Measurements from ENCODE around the gene FLCN. TPM values are rescaled to one million over a fixed set of nuclear protein-coding genes. Genes with fewer than 3 reads are reported as not detected.

Gene FLCN
- total and polyA plus RNA-seq, 2 donors (not counting 3 experiments of a cell fraction or from before 2014, with no cell fraction given) = 38.8 to 68.9 TPM

DNA sequence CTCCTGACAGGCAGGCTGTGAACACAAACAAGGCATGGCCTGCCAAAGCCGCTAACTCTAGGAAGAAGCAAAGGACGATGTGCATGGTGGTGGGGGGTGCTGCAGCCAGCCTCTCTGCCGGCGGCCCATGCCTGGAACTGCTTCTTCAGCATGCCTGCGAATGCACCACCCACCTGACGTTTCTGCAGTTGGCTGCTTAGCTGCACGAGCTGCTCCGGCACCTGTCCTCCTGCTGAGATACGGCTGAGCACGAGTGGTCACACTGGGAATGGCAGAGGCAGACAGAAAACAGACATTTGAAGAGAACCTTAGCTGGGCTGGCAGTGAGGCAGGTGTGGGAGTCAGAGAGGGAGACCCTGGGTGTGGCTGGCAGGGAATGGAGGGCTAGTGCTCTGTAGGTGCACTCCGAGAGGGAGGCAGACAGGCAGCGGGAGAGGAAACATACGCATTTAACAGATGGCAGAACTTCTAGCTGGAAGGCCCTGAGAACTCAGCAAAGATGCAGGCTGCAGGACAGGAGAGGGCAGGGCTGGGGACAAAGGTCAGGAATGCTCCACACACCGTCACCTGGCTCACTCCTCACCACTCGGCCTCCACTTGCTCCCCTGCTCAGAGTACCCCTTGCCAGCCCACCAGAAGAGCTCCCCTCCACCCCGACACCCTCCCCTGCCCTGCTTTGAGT, 5.2 kb downstream of the FLCN start:
- DNase-seq (ENCODE audit: low read depth, low spot score) = no peak
- Histone ChIP-seq H3K79me2 (ENCODE audit: control insufficient read depth, insufficient read depth, low read length) (peaks cover 24% of the 10 kb centered on the region), H2AFZ (ENCODE audit: low read depth, low read length) (no peak overlapping the region), H3K4me1 (ENCODE audit: control insufficient read depth, extremely low read depth, insufficient read depth, low read length) (peaks cover 10% of the 10 kb centered on the region), H3K9ac (replicated peaks; ENCODE audit: extremely low read depth, insufficient read depth, low read length) (no peak overlapping the region), H4K20me1 (replicated peaks; ENCODE audit: control insufficient read depth, extremely low read depth, insufficient read depth, low read length) (no peaks in the 10 kb centered on the region), H3K36me3 (ENCODE audit: control insufficient read depth in 2 of 2, extremely low read depth in 1 of 2, insufficient read depth in 2 of 2, low read length in 2 of 2) (peaks cover 4 to 42% of the 10 kb centered on the region in 2 experiments), H3K9me1 (replicated peaks; ENCODE audit: control insufficient read depth, extremely low read depth, insufficient read depth, low read length) (no peaks in the 10 kb centered on the region), H3K27ac (ENCODE audit: insufficient read depth, low read depth, low read length) (no peak overlapping the region), H3K4me3 (replicated peaks in 1 of 3; ENCODE audit: insufficient read depth in 1 of 3, low read depth in 1 of 3, low read length in 3 of 3) (no peak overlapping the region), H3K4me2 (ENCODE audit: insufficient read depth, low read length) (no peak overlapping the region), H3K9me3 (replicated peaks; ENCODE audit: control insufficient read depth, insufficient read depth, low read length) (no peaks in the 10 kb centered on the region), H3K27me3 (ENCODE audit: control insufficient read depth in 2 of 2, insufficient read depth in 2 of 2, low read length in 2 of 2) (no peaks in the 10 kb centered on the region)
- ChIA-PET POLR2A (no interaction called here), CTCF (no interaction called here)
- BruUV-seq (replicated peaks) = no TSS peak
- dilution Hi-C loops (cut with MboI; ENCODE audit: extremely low pct_ligation_motif_present, low sequenced_read_pairs) = no loop called here
- no peak for TF ChIP-seq POLR2AphosphoS5 (IDR thresholded peaks at IDR 0.05; ENCODE audit: insufficient read depth, low read depth, low read length)
- intact Hi-C loops (cut with micrococcal nuclease) = loop anchor here (10.0 kb wide), 1 partner anchor 227 kb away; no protein-coding TSS in a partner anchor
- no peak for FAIRE-seq

DNA sequence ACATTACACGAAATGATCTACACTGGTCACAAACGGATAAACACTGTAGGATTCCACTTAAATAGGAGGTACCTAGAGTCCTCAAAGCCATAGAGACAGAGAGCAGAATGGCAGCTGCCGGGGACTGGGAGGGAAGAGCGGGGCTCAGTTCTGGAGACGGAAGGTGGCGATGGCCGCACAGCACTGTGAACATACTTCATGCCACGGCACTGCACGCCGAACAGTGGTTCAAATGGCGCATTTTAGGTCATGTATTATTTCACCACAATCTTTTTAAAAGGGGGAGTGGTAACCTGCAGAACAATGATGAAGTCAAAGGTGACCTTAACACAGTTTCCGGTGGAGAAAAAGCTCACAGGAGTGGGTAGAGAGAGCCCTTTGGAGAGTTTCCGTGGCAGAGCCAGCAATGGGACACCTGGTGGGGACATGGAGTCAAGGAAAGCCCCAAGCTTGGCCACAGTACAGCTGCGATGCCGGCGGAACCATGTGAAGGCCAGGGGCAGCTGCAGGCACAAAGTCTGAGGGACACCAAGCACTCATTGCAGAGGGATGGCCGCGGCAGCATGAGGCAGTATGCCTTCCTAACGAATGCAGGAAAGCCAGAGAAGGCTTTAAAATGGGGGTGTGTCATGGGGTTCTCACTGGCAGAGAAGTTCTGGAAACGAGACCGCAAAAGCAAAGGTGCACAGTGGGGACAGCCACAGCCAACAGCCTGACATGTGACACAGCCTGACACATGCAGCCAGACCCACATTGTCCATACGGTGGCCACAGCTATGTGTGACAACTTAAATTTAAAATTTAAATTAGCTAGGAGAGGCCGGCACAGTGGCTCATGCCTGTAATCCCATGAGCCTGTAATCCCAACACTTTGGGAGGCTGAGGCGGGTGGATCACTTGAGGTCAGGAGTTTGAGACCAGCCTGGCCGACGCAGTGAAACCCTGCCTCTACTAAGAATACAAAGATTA, 7.3 kb downstream of the FLCN start:
- CTCF ChIA-PET = interaction anchor here (1.1 to 2.1 kb wide), 2 partner anchors 16 to 88 kb away, joined by 3 to 9 read pairs; no protein-coding TSS in a partner anchor

More for the DNA sequence above, 7.3 kb downstream of the FLCN start:
- peaks cover 7% of the 10 kb centered on the region for H3K79me2 ChIP-seq (ENCODE audit: control insufficient read depth, insufficient read depth, low read length)
- no peak overlapping the region for H3K4me3 ChIP-seq (replicated peaks in 1 of 3; ENCODE audit: insufficient read depth in 1 of 3, low read depth in 1 of 3, low read length in 3 of 3)
- H3K9me3 ChIP-seq (replicated peaks; ENCODE audit: control insufficient read depth, insufficient read depth, low read length) = no peaks in the 10 kb centered on the region
- POLR2A ChIA-PET = no interaction called here
- no peaks in the 10 kb centered on the region for H3K9me1 ChIP-seq (replicated peaks; ENCODE audit: control insufficient read depth, extremely low read depth, insufficient read depth, low read length)
- TF ChIP-seq FOS (IDR thresholded peaks at IDR 0.05; ENCODE audit: borderline replicate concordance, insufficient read depth, low read length) (no peak), POLR2A (IDR thresholded peaks at IDR 0.05; ENCODE audit: low read depth, low read length) (no peak), GATA2 (IDR thresholded peaks at IDR 0.05; ENCODE audit: insufficient read depth, insufficient read length, low read depth, low read length) (no peak), EZH2 (IDR thresholded peaks at IDR 0.05; ENCODE audit: borderline replicate concordance, low read depth, low read length, severe bottlenecking) (no peak), POLR2AphosphoS5 (IDR thresholded peaks at IDR 0.05; ENCODE audit: insufficient read depth, low read depth, low read length) (no peak), MYC (IDR thresholded peaks at IDR 0.05; ENCODE audit: low read depth, low read length) (no peak), JUN (IDR thresholded peaks at IDR 0.05; ENCODE audit: borderline replicate concordance, insufficient read depth, insufficient read length, low read depth) (no peak)
- TF ChIP-seq, protein P1, sequence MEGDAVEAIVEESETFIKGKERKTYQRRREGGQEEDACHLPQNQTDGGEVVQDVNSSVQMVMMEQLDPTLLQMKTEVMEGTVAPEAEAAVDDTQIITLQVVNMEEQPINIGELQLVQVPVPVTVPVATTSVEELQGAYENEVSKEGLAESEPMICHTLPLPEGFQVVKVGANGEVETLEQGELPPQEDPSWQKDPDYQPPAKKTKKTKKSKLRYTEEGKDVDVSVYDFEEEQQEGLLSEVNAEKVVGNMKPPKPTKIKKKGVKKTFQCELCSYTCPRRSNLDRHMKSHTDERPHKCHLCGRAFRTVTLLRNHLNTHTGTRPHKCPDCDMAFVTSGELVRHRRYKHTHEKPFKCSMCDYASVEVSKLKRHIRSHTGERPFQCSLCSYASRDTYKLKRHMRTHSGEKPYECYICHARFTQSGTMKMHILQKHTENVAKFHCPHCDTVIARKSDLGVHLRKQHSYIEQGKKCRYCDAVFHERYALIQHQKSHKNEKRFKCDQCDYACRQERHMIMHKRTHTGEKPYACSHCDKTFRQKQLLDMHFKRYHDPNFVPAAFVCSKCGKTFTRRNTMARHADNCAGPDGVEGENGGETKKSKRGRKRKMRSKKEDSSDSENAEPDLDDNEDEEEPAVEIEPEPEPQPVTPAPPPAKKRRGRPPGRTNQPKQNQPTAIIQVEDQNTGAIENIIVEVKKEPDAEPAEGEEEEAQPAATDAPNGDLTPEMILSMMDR (IDR thresholded peaks at IDR 0.05; ENCODE audit: extremely low read depth in 1 of 2, insufficient read depth in 1 of 2, low read depth in 1 of 2, low read length in 2 of 2) = no peak
- TF ChIP-seq, protein P2, sequence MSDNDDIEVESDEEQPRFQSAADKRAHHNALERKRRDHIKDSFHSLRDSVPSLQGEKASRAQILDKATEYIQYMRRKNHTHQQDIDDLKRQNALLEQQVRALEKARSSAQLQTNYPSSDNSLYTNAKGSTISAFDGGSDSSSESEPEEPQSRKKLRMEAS (IDR thresholded peaks at IDR 0.05; ENCODE audit: insufficient read depth, insufficient read length) = no peak
- H4K20me1 ChIP-seq (replicated peaks; ENCODE audit: control insufficient read depth, extremely low read depth, insufficient read depth, low read length) = no peaks in the 10 kb centered on the region
- H3K27ac ChIP-seq (ENCODE audit: insufficient read depth, low read depth, low read length) = no peak overlapping the region
- no peak overlapping the region for H3K4me2 ChIP-seq (ENCODE audit: insufficient read depth, low read length)
- H3K9ac ChIP-seq (replicated peaks; ENCODE audit: extremely low read depth, insufficient read depth, low read length) = no peak overlapping the region
- intact Hi-C loops (cut with micrococcal nuclease) = loop anchor here (10.0 kb wide), 1 partner anchor 225 kb away; no protein-coding TSS in a partner anchor
- no TSS peak for BruUV-seq (replicated peaks)
- H3K27me3 ChIP-seq (ENCODE audit: control insufficient read depth in 2 of 2, insufficient read depth in 2 of 2, low read length in 2 of 2) = no peaks in the 10 kb centered on the region
- FAIRE-seq = no peak
- peaks cover 4 to 58% of the 10 kb centered on the region in 2 experiments for H3K36me3 ChIP-seq (ENCODE audit: control insufficient read depth in 2 of 2, extremely low read depth in 1 of 2, insufficient read depth in 2 of 2, low read length in 2 of 2)
- no peaks in the 10 kb centered on the region for H3K4me1 ChIP-seq (ENCODE audit: control insufficient read depth, extremely low read depth, insufficient read depth, low read length)
- dilution Hi-C loops (cut with MboI; ENCODE audit: extremely low pct_ligation_motif_present, low sequenced_read_pairs) = no loop called here
- no peak for DNase-seq (ENCODE audit: low read depth, low spot score)
- no peak overlapping the region for H2AFZ ChIP-seq (ENCODE audit: low read depth, low read length)
